ENCODE results near the gene WDR27. TPM values are rescaled to one million over a fixed set of nuclear protein-coding genes. Genes with fewer than 3 reads are reported as not detected.

Gene WDR27
- total RNA-seq, 2 donors from 2014 or later, result 17.4 to 43.8 TPM

- no peaks in the 10 kb centered on the region for H3K36me3 ChIP-seq
- no peaks in the 10 kb centered on the region for H3K9me3 ChIP-seq
- H3K27me3 ChIP-seq, result no peaks in the 10 kb centered on the region
- no peak overlapping the region for H3K27ac ChIP-seq
- DNase-seq, result no peak
- no peak overlapping the region for H3K9ac ChIP-seq (ENCODE audit: low read depth in 2 of 2, low read length in 2 of 2)
- no peak for TF ChIP-seq CTCF (IDR thresholded peaks at IDR 0.05)
- H3K4me1 ChIP-seq, result no peaks in the 10 kb centered on the region
- intact Hi-C loops (cut with DNase I), result no loop called here
- no peak overlapping the region for H3K4me3 ChIP-seq
These were observed 143.9 kb downstream of the WDR27 start for GRCh38 chr6:169557887-169558286.

GRCh38 chr6:169556758-169557548 lies 144.9 kb downstream of the WDR27 start:
- intact Hi-C loops (cut with DNase I), result no loop called here

GRCh38 chr6:169555971-169556617 lies 145.7 kb downstream of the WDR27 start:
- Histone ChIP-seq H3K4me1 (no peaks in the 10 kb centered on the region), H3K36me3 (no peaks in the 10 kb centered on the region), H3K4me3 (no peak overlapping the region), H3K9ac (ENCODE audit: low read depth in 2 of 2, low read length in 2 of 2) (no peak overlapping the region), H3K9me3 (no peaks in the 10 kb centered on the region), H3K27ac (no peak overlapping the region), H3K27me3 (no peaks in the 10 kb centered on the region)
- intact Hi-C loops (cut with DNase I), result no loop called here
- no peak for TF ChIP-seq CTCF (IDR thresholded peaks at IDR 0.05)
- DNase-seq, result no peak

More at GRCh38 chr6:169556758-169557548, 144.9 kb downstream of the WDR27 start:
- no peak overlapping the region for H3K9ac ChIP-seq (ENCODE audit: low read depth in 2 of 2, low read length in 2 of 2)
- no peak overlapping the region for H3K27ac ChIP-seq
- no peaks in the 10 kb centered on the region for H3K27me3 ChIP-seq
- no peak for DNase-seq
- no peaks in the 10 kb centered on the region for H3K36me3 ChIP-seq
- H3K4me1 ChIP-seq, result no peaks in the 10 kb centered on the region
- no peaks in the 10 kb centered on the region for H3K9me3 ChIP-seq
- no peak for TF ChIP-seq CTCF (IDR thresholded peaks at IDR 0.05)
- no peak overlapping the region for H3K4me3 ChIP-seq

GRCh38 chr6:169545982-169546381 lies 155.8 kb downstream of the WDR27 start:
- Histone ChIP-seq H3K9me3 (no peaks in the 10 kb centered on the region), H3K27me3 (no peaks in the 10 kb centered on the region), H3K27ac (no peak overlapping the region), H3K36me3 (no peaks in the 10 kb centered on the region), H3K4me1 (no peaks in the 10 kb centered on the region), H3K4me3 (no peak overlapping the region), H3K9ac (ENCODE audit: low read depth in 2 of 2, low read length in 2 of 2) (no peak overlapping the region)
- no peak for TF ChIP-seq CTCF (IDR thresholded peaks at IDR 0.05)
- intact Hi-C loops (cut with DNase I), result no loop called here
- DNase-seq, result no peak

GRCh38 chr6:169543704-169544103 lies 158.1 kb downstream of the WDR27 start:
- H3K27me3 ChIP-seq, result no peaks in the 10 kb centered on the region
- H3K9ac ChIP-seq (ENCODE audit: low read depth in 2 of 2, low read length in 2 of 2), result no peak overlapping the region
- no peak overlapping the region for H3K4me3 ChIP-seq
- H3K9me3 ChIP-seq, result no peaks in the 10 kb centered on the region
- H3K4me1 ChIP-seq, result no peaks in the 10 kb centered on the region
- no peak for TF ChIP-seq CTCF (IDR thresholded peaks at IDR 0.05)
- no peak for DNase-seq
- H3K27ac ChIP-seq, result no peak overlapping the region
- intact Hi-C loops (cut with DNase I), result no loop called here
- H3K36me3 ChIP-seq, result no peaks in the 10 kb centered on the region
